D721Med (cell line): ENCODE measurements around the gene ZSCAN22.

Experiments used
- DNase-seq: peaks from one replicate; pipeline ENCODE4 v3.0.0; 2011; ENCODE audit warnings: low spot score; ENCODE audit not compliant: insufficient read length
- FAIRE-seq: peaks from 2 replicates; lab custom pipeline; 2011; peaks lifted over from hg19 to GRCh38; lab: Jason Lieb, UNC
- TF ChIP-seq, protein P1 (sequence below): IDR thresholded peaks from 2 replicates; pipeline ENCODE4 v1.5.1; 2012; ENCODE audit warnings: mild to moderate bottlenecking, control low read depth; ENCODE audit not compliant: insufficient read depth; ENCODE audit errors: missing control alignments

The ZSCAN22 gene

GRCh38 chr19:58284199-58284598 lies 42.6 kb upstream of the ZSCAN22 start:
- FAIRE-seq = no peak

GRCh38 chr19:58291943-58292342 lies 34.9 kb upstream of the ZSCAN22 start:
- TF ChIP-seq, protein P1, sequence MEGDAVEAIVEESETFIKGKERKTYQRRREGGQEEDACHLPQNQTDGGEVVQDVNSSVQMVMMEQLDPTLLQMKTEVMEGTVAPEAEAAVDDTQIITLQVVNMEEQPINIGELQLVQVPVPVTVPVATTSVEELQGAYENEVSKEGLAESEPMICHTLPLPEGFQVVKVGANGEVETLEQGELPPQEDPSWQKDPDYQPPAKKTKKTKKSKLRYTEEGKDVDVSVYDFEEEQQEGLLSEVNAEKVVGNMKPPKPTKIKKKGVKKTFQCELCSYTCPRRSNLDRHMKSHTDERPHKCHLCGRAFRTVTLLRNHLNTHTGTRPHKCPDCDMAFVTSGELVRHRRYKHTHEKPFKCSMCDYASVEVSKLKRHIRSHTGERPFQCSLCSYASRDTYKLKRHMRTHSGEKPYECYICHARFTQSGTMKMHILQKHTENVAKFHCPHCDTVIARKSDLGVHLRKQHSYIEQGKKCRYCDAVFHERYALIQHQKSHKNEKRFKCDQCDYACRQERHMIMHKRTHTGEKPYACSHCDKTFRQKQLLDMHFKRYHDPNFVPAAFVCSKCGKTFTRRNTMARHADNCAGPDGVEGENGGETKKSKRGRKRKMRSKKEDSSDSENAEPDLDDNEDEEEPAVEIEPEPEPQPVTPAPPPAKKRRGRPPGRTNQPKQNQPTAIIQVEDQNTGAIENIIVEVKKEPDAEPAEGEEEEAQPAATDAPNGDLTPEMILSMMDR = no peak
- DNase-seq = no peak
- FAIRE-seq = no peak

More at GRCh38 chr19:58284199-58284598, 42.6 kb upstream of the ZSCAN22 start:
- TF ChIP-seq, protein P1 = no peak
- no peak for DNase-seq

GRCh38 chr19:58294743-58295374 lies 31.9 kb upstream of the ZSCAN22 start:
- TF ChIP-seq, protein P1 = no peak
- DNase-seq (no peak), FAIRE-seq (no peak)

DNA sequence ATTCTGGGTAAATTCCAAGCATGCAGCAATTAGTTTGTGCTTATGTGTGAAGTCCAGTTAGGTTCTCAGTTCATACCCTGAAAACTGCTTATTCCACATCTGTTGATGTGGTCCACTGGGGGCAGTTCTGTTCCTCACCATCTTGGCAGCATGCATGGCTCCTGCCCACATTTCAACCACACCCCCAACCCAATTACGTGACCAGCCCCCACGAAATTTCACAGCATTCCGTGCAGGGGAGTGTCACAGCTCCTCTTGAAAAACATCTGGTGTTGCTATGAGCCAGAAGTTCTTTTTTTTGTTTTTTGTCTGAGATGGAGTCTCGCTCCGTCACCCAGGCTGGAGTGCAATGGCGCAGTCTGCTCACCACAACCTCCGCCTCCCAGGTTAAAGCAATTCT lies 30.7 kb upstream of the ZSCAN22 start:
- FAIRE-seq = no peak
- TF ChIP-seq, protein P1 = no peak
- DNase-seq = no peak

DNA sequence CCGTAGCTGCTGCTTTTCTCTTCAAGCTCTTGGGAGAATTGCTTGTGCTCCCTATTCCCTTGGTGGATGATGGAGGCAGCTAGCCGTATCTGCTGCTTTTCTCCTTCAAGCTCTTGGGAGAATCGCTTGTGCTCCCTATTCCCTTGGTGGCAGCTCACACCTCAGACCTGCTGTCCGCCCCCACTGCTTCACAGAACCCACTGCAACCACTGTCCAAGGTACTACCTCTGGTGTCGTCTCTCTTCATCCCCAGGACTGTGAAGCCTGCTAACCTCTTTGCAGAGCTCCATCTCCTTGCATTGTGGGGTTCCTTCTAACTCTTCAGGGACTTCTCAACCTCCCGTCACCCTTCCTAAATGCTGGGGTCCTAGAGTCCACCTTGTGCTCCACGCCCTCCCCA lies 26.2 kb upstream of the ZSCAN22 start:
- FAIRE-seq = no peak
- no peak for DNase-seq
- TF ChIP-seq, protein P1 = no peak

DNA sequence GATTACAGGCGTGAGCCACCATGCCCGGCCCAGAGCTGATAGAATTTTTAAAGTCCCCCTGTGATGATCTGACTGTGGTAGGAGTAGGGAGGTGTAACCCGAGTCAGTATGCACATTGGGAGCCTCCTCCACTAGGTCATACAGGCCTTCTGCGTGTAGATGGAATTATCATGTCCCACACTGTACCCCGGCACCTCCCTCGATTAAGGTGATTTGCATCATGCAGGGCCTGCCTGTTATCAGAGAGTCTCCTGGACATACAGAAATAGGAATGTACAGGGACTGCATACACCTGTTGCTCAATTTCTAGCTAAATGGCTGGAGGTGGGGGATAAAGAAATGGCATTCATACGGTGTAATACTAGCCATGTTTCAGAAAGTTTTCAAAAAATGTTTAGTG lies 22.5 kb upstream of the ZSCAN22 start:
- no peak for FAIRE-seq
- no peak for DNase-seq
- TF ChIP-seq, protein P1 = no peak

GRCh38 chr19:58304748-58305064 lies 22.1 kb upstream of the ZSCAN22 start:
- FAIRE-seq = no peak

More at GRCh38 chr19:58304748-58305064, 22.1 kb upstream of the ZSCAN22 start:
- no peak for DNase-seq
- TF ChIP-seq, protein P1 = no peak
